ENCODE data around the gene FZD10. TPM values are rescaled to one million over a fixed set of nuclear protein-coding genes. Genes with fewer than 3 reads are reported as not detected.

Gene FZD10
- total and polyA plus RNA-seq, 2 of the 4 experiments (the other 2 are of a cell fraction), result not detected

GRCh38 chr12:130186651-130187268 is 24.5 kb downstream of the FZD10 start:
- Histone ChIP-seq H3K14ac (replicated peaks; ENCODE audit: low read depth, low read length) (no peak overlapping the region), H2BK5ac (ENCODE audit: low read depth, low read length, poor library complexity, severe bottlenecking) (no peak overlapping the region), H3K9me3 (ENCODE audit: control insufficient read depth, insufficient read depth, low read length) (peaks cover 33% of the 10 kb centered on the region), H3K18ac (ENCODE audit: low read depth, low read length) (no peak overlapping the region), H3K23ac (ENCODE audit: low read depth, low read length) (no peak overlapping the region), H3K9me1 (ENCODE audit: insufficient read depth, low read length) (no peaks in the 10 kb centered on the region), H3K27me3 (ENCODE audit: control insufficient read depth, insufficient read depth, low read length) (no peaks in the 10 kb centered on the region), H3K4me3 (ENCODE audit: insufficient read depth, low read depth, low read length) (no peak overlapping the region), H4K20me1 (ENCODE audit: insufficient read depth, low read length) (no peaks in the 10 kb centered on the region), H3K36me3 (ENCODE audit: control insufficient read depth, insufficient read depth, low read length) (no peaks in the 10 kb centered on the region), H3K79me1 (ENCODE audit: low read depth in 1 of 2, low read length in 2 of 2) (no peaks in the 10 kb centered on the region), H2AK9ac (replicated peaks; ENCODE audit: low read depth, low read length, poor library complexity) (no peak overlapping the region), H2BK120ac (ENCODE audit: low read depth, low read length) (no peak overlapping the region), H2BK15ac (ENCODE audit: low read depth, low read length) (no peak overlapping the region), H4K91ac (ENCODE audit: insufficient read depth, low read depth, low read length) (no peak overlapping the region), H3K9ac (ENCODE audit: low read depth, low read length) (no peak overlapping the region), H4K8ac (ENCODE audit: low read depth in 2 of 2, low read length in 2 of 2) (no peak overlapping the region), H3K27ac (ENCODE audit: insufficient read depth, low read length) (no peak overlapping the region), H3K56ac (ENCODE audit: extremely low read depth, insufficient read depth, low read length) (no peak overlapping the region), H2AK5ac (ENCODE audit: low read depth, low read length) (no peak overlapping the region), H4K5ac (ENCODE audit: low read depth, low read length) (no peak overlapping the region), H3K4me2 (ENCODE audit: low read depth, low read length) (no peak overlapping the region), H3K4ac (ENCODE audit: low read depth, low read length) (no peak overlapping the region), H2BK20ac (ENCODE audit: low read depth, low read length) (no peak overlapping the region), H3K4me1 (ENCODE audit: control insufficient read depth, insufficient read depth, low read length) (no peaks in the 10 kb centered on the region), H2AFZ (replicated peaks; ENCODE audit: low read length, poor library complexity) (no peak overlapping the region)
- dilution Hi-C loops (cut with HindIII; ENCODE audit: low sequenced_read_pairs, unreplicated experiment), result no loop called here
- no peak for DNase-seq
- ChIA-PET CTCF (no interaction called here), POLR2A (ENCODE audit: unreplicated experiment) (no interaction called here)
- TF ChIP-seq RAD21 (IDR thresholded peaks at IDR 0.05; ENCODE audit: low read length) (no peak), RCOR1 (IDR thresholded peaks at IDR 0.05; ENCODE audit: insufficient replicate concordance, low read length) (no peak), BHLHE40 (IDR thresholded peaks at IDR 0.05; ENCODE audit: low read depth, low read length) (no peak), RFX5 (IDR thresholded peaks at IDR 0.05; ENCODE audit: low read depth, low read length) (no peak), CEBPB (IDR thresholded peaks at IDR 0.05; ENCODE audit: low read depth, low read length) (no peak), USF2 (IDR thresholded peaks at IDR 0.05; ENCODE audit: low read depth, low read length) (no peak), CTCF (conservative IDR thresholded peaks at IDR 0.05; ENCODE audit: low read depth, low read length) (no peak)
- BruUV-seq (replicated peaks), result no TSS peak
- WGBS, 2 experiments (ENCODE audit: extremely low coverage in 2 of 2, insufficient read length in 1 of 2), result 15% methylated on average over 5 of the region's 13 CpGs; no CpG with 5 or more reads in 1 of the 2 experiments
- ATAC-seq (ENCODE audit: low read depth), result no peak
- in situ Hi-C loops (cut with MboI; ENCODE audit: low sequenced_read_pairs), result no loop called here
- intact Hi-C loops (cut with micrococcal nuclease), result no loop called here

Measured in IMR-90 (cell line).